Choroid plexus epithelial cell (primary cell): Measurements from ENCODE around the gene CCDC63.

Source experiments
- DNase-seq: peaks from one replicate; pipeline ENCODE4 v3.0.0-alpha.2; 2010; ENCODE audit warnings: low read depth
- H3K4me3 ChIP-seq: 2 replicates; pipeline ENCODE4 v1.5.1; 2011; ENCODE audit warnings: low read depth, mild to moderate bottlenecking, control low read depth, low read length, moderate library complexity
- TF ChIP-seq, protein P1 (sequence below): conservative IDR thresholded peaks from 2 replicates; pipeline ENCODE4 v1.5.1; 2011; ENCODE audit warnings: low read depth, mild to moderate bottlenecking, control low read depth, inconsistent platforms, low read length, moderate library complexity

CCDC63 gene

DNA sequence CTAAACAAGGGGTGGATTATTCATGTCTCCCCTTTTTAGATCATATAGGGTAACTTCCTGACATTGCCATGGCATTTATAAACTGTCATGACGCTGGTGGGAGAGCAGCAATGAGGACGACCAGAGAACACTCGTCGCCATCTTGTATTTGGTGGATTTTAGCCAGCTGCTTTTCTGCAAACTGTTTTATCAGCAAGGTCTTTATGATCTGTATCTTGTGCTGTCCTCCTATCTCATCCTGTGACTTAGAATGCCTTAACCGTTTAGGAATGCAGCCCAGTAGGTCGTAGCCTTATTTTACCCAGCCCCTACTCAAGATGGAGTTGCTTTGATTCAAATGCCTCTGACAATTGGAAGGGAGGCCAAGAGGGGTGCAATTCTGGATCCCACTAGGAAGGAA is 5.8 kb upstream of the CCDC63 start:
- H3K4me3 ChIP-seq = no peak overlapping the region
- TF ChIP-seq, protein P1, sequence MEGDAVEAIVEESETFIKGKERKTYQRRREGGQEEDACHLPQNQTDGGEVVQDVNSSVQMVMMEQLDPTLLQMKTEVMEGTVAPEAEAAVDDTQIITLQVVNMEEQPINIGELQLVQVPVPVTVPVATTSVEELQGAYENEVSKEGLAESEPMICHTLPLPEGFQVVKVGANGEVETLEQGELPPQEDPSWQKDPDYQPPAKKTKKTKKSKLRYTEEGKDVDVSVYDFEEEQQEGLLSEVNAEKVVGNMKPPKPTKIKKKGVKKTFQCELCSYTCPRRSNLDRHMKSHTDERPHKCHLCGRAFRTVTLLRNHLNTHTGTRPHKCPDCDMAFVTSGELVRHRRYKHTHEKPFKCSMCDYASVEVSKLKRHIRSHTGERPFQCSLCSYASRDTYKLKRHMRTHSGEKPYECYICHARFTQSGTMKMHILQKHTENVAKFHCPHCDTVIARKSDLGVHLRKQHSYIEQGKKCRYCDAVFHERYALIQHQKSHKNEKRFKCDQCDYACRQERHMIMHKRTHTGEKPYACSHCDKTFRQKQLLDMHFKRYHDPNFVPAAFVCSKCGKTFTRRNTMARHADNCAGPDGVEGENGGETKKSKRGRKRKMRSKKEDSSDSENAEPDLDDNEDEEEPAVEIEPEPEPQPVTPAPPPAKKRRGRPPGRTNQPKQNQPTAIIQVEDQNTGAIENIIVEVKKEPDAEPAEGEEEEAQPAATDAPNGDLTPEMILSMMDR = no peak
- no peak for DNase-seq

- no peak for DNase-seq
- TF ChIP-seq, protein P1 = no peak
- H3K4me3 ChIP-seq = no peak overlapping the region
These were observed 2.7 kb upstream of the CCDC63 start for GRCh38 chr12:110844131-110844530.

- TF ChIP-seq, protein P1 = no peak
- H3K4me3 ChIP-seq = no peak overlapping the region
- no peak for DNase-seq
These were observed 2.0 kb upstream of the CCDC63 start for GRCh38 chr12:110844551-110845338.

DNA sequence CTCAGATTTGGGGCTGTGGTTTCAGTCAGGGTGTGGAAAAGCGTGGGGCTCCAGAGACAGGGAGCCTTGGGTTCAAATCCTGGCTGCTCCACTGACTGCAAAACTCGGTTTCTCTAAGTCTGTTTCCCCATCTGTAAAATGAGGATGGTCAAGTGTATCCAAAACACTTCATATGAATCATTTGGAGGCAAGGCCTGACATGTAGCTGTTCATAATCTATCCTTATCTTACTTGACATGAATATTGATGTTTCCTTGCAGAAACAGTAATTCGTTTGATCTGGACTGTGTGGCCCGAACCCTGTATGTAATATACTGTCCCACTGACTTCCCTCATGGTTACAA is 1.5 kb upstream of the CCDC63 start:
- TF ChIP-seq, protein P1 = no peak
- no peak overlapping the region for H3K4me3 ChIP-seq
- no peak for DNase-seq

GRCh38 chr12:110848314-110848923 is 1.6 kb downstream of the CCDC63 start:
- TF ChIP-seq, protein P1 = no peak

DNA sequence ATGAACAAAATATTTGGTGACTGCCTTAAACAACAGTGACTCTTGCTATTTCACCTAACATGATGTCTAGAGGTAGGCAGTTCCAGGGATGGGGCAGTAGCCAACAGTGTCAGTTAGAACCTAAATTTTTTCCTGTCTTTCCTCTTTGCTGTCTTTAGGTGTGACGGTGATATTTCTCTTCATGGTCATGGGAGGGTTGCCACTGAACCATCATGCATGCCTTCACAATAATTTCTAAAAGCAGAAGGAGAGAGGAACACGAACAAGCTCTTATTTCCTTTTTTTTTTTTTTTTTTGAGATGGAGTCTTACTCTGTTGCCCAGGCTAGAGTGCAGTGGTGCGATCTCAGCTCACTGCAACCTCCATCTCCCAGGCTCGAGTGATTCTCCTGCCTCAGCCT is 2.4 kb downstream of the CCDC63 start:
- TF ChIP-seq, protein P1 = no peak
- H3K4me3 ChIP-seq = no peak overlapping the region
- no peak for DNase-seq

More at GRCh38 chr12:110848314-110848923, 1.6 kb downstream of the CCDC63 start:
- H3K4me3 ChIP-seq = no peak overlapping the region
- DNase-seq = no peak
